Activated naive CD8-positive, alpha-beta T cell treated with anti-CD3 and anti-CD28 coated beads for 36 hours (primary cell): Measurements from ENCODE around the gene FCHSD1. TPM values are rescaled to one million over a fixed set of nuclear protein-coding genes. Genes with fewer than 3 reads are reported as not detected.
"Not testable (repeated sequence)": the region's sequence is repeated elsewhere in the genome, so short reads cannot be mapped to it uniquely, and the experiment has no call there.

ENCODE experiments used
- DNase-seq: peaks from one replicate; pipeline ENCODE4 v3.0.0; 2021
- H3K27ac Mint-ChIP-seq: one replicate; pipeline ENCODE4 v1.8.0; 2022; ENCODE audit warnings: mild to moderate bottlenecking, moderate library complexity, mixed read lengths
- H3K27me3 Mint-ChIP-seq: one replicate; pipeline ENCODE4 v1.8.0; 2022; ENCODE audit warnings: mild to moderate bottlenecking, mixed read lengths
- H3K36me3 Mint-ChIP-seq: one replicate; pipeline ENCODE4 v1.8.0; 2021; ENCODE audit warnings: mild to moderate bottlenecking, mixed read lengths
- H3K4me1 Mint-ChIP-seq: one replicate; pipeline ENCODE4 v1.8.0; 2021; ENCODE audit warnings: mixed read lengths
- H3K4me3 Mint-ChIP-seq: one replicate; pipeline ENCODE4 v1.8.0; 2022; ENCODE audit warnings: mild to moderate bottlenecking, moderate library complexity, mixed read lengths
- H3K9me3 Mint-ChIP-seq: one replicate; pipeline ENCODE4 v1.8.0; 2022; ENCODE audit warnings: mixed read lengths
- total RNA-seq, 2 experiments: library from RNA; stranded (reverse); gene quantifications; one replicate each; pipeline ENCODE4 v1.2.3, GENCODE V29; 2021

FCHSD1 gene
- total RNA-seq, 2 experiments from 2014 or later = 22.4 to 24.8 TPM

DNA sequence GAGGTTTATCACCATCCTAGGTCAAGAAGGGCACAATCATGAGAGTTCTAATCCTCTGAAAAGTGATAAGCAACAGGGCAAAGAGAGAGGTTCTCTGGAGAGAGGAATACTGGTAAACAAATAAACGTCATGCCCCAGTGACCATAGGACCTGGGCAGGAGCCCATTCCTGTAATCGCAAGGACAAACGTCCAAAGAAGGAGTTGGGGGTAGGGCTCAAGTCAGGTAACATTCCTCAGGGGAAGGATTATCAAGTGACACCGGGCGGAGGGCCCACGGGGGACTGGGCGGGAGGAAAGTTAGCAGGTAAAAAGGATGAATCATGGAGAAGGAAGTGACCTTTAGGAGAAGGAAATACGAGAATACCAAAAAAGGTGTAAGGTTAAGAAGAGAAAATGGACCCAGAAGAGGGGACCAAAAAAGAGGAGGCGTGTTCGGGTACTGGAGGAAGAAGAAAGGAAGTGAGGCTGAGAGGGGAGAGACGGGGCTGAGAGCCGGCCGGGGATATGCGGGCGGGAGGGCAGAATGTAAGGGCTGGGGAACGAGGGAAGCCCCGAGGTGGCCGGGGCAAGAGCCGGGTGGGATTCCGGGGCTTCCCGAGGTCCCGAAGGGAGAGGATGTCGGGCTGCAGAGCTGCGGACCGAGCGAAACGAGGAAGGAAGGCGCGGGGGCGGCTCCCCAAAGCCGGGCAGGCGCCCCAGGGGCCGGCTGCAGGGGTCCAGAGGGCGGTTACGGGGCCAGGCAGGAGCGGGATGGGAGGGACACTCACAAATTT lies 33.0 kb downstream of the FCHSD1 start:
- no peaks in the 10 kb centered on the region for H3K27me3 Mint-ChIP-seq
- H3K9me3 Mint-ChIP-seq = peaks cover 2% of the 10 kb centered on the region
- peaks cover 50% of the 10 kb centered on the region for H3K4me1 Mint-ChIP-seq
- peak; percentile 62 for DNase-seq
- peak overlapping the region; percentile 97 for H3K4me3 Mint-ChIP-seq
- H3K27ac Mint-ChIP-seq = peak overlapping the region; percentile 97
- H3K36me3 Mint-ChIP-seq = peaks cover 52% of the 10 kb centered on the region

DNA sequence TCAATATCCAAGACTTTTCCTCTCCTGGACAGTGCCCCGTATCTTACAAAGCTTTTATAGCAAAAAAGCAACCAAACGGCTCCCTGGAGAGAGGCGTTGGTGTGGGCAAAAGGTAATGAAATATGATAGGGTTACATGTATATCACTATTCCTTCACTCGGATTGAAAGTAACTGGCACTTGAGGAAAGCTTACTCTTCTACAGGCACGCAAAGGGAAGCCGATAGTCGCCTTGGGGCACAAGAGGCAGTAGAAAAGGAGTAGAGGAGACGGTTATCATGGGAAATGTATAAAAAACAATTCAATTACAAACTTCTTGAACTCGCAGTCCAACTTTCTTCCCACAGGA lies 33.6 kb downstream of the FCHSD1 start:
- H3K27ac Mint-ChIP-seq = peak overlapping the region; percentile 97
- H3K36me3 Mint-ChIP-seq = peaks cover 51% of the 10 kb centered on the region
- H3K27me3 Mint-ChIP-seq = no peaks in the 10 kb centered on the region
- H3K9me3 Mint-ChIP-seq = peaks cover 2% of the 10 kb centered on the region
- H3K4me1 Mint-ChIP-seq = peaks cover 50% of the 10 kb centered on the region
- H3K4me3 Mint-ChIP-seq = peak overlapping the region; percentile 97
- no peak for DNase-seq

DNA sequence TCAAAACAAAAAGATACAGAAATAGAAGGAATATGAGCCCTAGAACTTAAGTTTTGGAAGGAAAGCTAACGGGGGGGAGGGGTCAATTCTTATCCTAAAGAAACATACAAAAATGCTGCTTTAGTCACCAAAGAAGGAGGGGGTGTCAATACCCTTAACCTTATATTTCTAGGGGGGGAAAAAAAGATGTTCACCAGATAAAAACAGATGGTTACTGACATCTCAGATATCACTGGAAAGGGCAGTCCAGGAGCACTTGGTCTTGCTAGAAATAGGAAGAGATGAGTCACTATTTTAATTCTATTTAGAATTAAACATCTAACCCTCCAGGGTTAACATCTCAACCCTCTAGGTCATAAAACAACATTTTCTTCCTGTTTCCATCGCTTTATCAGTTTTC lies 34.1 kb downstream of the FCHSD1 start:
- H3K4me3 Mint-ChIP-seq = peak overlapping the region; percentile 97
- peaks cover 2% of the 10 kb centered on the region for H3K9me3 Mint-ChIP-seq
- H3K27me3 Mint-ChIP-seq = no peaks in the 10 kb centered on the region
- H3K4me1 Mint-ChIP-seq = peaks cover 54% of the 10 kb centered on the region
- H3K27ac Mint-ChIP-seq = peak overlapping the region; percentile 97
- DNase-seq = no peak
- peaks cover 54% of the 10 kb centered on the region for H3K36me3 Mint-ChIP-seq

DNA sequence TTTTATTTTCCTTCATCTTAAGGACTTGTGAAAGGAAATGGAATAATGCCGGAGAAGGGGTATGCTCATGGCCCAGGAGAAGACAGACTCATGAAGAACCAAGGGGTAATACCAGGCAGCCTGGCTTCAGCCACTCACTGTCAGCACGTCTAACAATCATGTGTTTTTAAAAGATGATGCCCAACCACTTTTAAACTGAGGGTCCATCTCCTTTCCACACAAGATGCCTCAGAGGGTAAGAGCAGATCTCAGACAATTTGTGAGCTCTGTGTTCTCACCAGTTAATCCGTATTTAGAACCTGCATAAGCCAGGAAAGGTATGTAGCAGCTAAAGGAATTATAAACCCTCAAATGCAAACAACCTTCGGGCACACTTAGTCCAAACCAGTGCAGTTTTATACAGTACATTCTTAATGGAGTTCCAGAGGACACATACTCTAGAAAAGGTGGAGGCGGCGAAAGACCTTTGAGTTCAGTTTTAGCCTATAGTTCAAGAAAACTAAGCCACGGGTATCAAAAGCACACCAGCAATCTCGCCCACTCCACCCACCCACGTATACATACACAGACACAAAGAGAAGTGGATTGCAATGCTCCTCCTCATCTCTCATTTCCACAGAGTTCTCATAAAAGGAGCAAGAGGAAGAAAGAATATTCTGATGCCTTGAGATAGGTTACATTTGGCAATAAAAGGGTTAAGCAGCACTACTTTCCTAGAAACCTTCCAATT lies 35.1 kb downstream of the FCHSD1 start:
- peaks cover 52% of the 10 kb centered on the region for H3K36me3 Mint-ChIP-seq
- H3K9me3 Mint-ChIP-seq = peaks cover 2% of the 10 kb centered on the region
- DNase-seq = no peak
- peaks cover 57% of the 10 kb centered on the region for H3K4me1 Mint-ChIP-seq
- peak overlapping the region; percentile 97 for H3K4me3 Mint-ChIP-seq
- peak overlapping the region; percentile 97 for H3K27ac Mint-ChIP-seq
- H3K27me3 Mint-ChIP-seq = no peaks in the 10 kb centered on the region

DNA sequence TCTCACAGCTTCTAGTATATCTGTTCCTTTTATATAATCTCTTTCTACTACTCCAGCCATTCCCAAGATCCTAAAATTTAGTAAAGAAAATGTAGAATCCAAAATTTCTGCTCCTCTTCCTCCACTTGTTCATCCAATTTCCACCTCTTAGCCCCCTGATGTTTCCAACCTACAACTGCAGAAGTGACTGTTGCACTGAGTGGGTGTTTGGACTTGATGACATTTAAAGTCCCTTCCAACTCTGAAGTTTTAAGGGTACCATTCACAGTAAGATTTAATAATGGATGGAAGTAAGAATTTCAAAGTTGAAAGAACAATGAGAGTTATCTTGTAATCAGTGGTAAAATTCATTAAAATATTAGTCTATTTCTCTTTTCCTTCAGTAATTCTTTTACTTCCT lies 37.9 kb downstream of the FCHSD1 start:
- peak overlapping the region; percentile 35 for H3K4me3 Mint-ChIP-seq
- peak overlapping the region; percentile 59 for H3K27ac Mint-ChIP-seq
- no peak for DNase-seq
- H3K4me1 Mint-ChIP-seq = peaks cover 67% of the 10 kb centered on the region
- H3K9me3 Mint-ChIP-seq = peaks cover 3% of the 10 kb centered on the region
- H3K36me3 Mint-ChIP-seq = peaks cover 61% of the 10 kb centered on the region
- no peaks in the 10 kb centered on the region for H3K27me3 Mint-ChIP-seq

DNA sequence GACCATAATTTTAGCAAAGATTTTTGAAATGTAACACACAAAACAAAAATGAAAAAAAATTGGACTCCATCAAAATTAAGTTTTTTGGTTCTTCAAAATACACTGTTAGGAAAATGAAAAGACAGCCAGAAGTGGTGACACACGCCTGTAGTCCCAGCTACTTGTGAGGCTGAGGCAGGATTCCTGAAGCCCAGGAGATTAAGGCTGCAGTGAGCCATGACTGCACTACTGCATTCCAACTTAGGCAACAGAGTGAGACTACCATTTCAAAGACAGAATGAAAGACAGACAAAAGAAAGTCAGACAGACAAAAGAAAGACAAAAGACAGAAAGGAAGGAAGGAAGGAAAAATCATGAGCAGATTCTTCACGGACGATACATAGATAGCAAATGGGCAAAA lies 39.9 kb downstream of the FCHSD1 start:
- peaks cover 75% of the 10 kb centered on the region for H3K4me1 Mint-ChIP-seq
- no peak for DNase-seq
- H3K27ac Mint-ChIP-seq = peak overlapping the region; percentile 28
- no peaks in the 10 kb centered on the region for H3K27me3 Mint-ChIP-seq
- peaks cover 2% of the 10 kb centered on the region for H3K9me3 Mint-ChIP-seq
- no peak overlapping the region for H3K4me3 Mint-ChIP-seq
- peaks cover 47% of the 10 kb centered on the region for H3K36me3 Mint-ChIP-seq

DNA sequence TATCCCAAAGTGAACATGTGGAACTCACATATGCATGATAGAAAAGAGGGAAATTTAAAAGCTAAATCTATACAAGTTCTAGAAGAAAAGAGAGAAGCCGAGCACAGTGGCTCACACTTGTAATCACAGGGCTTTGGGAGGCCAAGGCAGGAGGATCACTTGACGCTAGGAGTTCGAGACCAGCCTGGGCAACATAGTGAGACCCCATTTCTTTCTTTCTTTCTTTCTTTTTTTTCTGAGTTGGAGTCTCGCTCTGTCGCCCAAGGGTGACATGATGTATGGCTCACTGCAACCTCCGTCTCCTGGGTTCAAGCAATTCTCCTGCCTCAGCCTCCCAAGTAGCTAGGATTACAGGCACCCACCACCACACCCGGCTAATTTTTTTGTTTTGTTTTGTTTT lies 41.3 kb downstream of the FCHSD1 start:
- H3K27me3 Mint-ChIP-seq, H3K4me3 Mint-ChIP-seq, H3K9me3 Mint-ChIP-seq, DNase-seq: not testable (repeated sequence)
- peaks cover 42% of the 10 kb centered on the region for H3K36me3 Mint-ChIP-seq
- H3K27ac Mint-ChIP-seq = peak overlapping the region; percentile 54
- H3K4me1 Mint-ChIP-seq = peaks cover 77% of the 10 kb centered on the region

DNA sequence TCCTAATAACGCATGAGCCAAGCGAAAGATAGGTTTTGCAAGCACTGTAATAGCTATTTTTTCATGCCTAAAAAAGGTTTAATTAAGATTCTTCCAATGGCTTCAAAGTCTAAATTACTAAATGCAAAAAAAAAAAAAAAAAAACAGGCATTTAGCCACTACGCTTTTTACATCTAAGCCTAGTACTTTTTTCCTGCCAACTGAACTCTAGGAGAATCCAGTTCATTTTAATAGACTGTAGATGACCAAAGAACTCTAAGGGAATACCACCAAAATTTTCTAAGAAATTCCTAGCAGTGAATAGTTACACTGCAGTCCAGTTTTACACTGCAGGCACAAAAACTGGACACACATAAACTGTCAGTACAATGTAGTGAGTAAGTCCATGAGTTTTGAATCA lies 42.2 kb downstream of the FCHSD1 start:
- DNase-seq = no peak
- Mint-ChIP-seq H3K4me3 (no peak overlapping the region), H3K9me3 (peaks cover 2% of the 10 kb centered on the region), H3K4me1 (peaks cover 80% of the 10 kb centered on the region), H3K27ac (peak overlapping the region; percentile 20), H3K27me3 (no peaks in the 10 kb centered on the region), H3K36me3 (peaks cover 45% of the 10 kb centered on the region)

DNA sequence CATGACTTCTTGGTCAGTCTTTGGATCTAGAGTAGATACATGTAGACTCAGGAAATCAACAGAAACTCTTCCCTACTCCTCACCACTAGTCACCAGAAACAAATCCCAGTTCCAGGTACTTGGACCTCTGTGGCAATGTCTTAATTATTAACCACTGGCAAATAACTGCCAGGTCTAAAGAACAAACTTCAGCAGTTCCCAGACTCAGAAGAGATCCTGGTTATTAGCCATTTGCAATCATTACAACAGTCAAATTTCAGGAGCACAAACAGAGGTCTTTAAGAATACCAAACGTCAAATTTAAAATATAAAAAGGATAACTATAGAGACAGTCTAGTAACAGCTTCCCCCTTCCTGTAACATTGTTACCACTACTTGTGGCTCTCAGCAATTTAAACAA lies 42.7 kb downstream of the FCHSD1 start:
- Mint-ChIP-seq H3K9me3 (peaks cover 2% of the 10 kb centered on the region), H3K4me1 (peaks cover 82% of the 10 kb centered on the region)
- DNase-seq = no peak

DNA sequence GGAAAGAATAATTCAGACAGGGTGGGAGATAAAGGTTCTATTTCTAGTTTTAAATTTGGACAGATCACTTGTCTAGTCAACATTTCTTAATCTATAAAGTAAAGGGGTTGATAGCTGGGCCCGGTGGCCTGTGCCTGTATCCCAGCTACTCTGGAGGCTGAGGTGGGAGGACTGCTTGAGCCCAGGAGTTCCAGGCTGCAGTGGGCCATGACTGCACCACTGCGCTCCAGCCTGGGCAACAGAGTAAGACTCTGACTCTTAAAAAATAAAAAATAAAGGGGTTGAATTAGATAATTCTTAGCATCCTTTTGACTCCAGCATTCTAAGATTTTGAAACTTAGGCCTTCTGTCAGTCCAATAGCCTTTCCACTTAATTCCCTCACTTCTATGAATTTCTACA lies 43.2 kb downstream of the FCHSD1 start:
- H3K4me3 Mint-ChIP-seq = no peak overlapping the region
- peaks cover 41% of the 10 kb centered on the region for H3K36me3 Mint-ChIP-seq
- no peaks in the 10 kb centered on the region for H3K27me3 Mint-ChIP-seq
- DNase-seq = no peak
- H3K27ac Mint-ChIP-seq = peak overlapping the region; percentile 92
- H3K9me3 Mint-ChIP-seq = peaks cover 2% of the 10 kb centered on the region
- peaks cover 81% of the 10 kb centered on the region for H3K4me1 Mint-ChIP-seq

More for the DNA sequence above, 42.7 kb downstream of the FCHSD1 start:
- peaks cover 45% of the 10 kb centered on the region for H3K36me3 Mint-ChIP-seq
- H3K27me3 Mint-ChIP-seq = no peaks in the 10 kb centered on the region
- no peak overlapping the region for H3K4me3 Mint-ChIP-seq
- peak overlapping the region; percentile 83 for H3K27ac Mint-ChIP-seq

DNA sequence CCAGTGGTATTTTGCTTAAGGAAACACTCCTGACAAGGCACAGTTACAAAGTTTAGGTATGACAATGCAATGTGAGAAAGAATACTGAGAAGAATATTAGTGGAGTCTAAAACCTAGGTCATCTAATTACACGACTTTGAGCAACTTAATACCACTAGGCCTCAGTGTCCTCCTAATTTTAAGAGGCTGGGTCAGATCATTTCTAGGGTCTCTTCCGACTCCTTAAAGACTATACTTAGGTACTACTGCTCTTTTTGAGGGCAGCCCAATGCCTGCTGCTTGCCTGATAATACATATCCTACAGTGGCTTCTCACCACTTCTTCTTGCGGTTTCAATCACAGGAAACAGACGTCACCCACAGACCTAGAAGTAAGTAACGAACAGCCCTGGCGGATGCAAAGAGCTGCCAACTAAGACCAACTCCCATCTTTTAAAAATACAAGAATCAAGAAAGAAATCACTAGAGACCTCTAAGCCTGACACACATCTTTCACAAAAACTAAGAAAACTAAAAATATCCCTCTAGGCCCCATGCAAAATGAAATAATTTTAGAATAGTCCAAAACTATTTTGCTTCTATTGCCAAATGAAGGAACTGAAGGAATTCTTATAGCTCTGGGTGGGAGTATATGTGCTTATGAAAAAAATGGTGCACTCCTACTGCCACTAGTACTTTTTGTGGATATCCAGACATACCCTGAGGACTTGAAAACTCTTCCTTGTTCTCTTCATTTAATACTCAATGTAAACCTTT lies 45.5 kb downstream of the FCHSD1 start:
- Mint-ChIP-seq H3K27ac (peak overlapping the region; percentile 92), H3K4me1 (peaks cover 83% of the 10 kb centered on the region), H3K9me3 (peaks cover 2% of the 10 kb centered on the region), H3K36me3 (peaks cover 33% of the 10 kb centered on the region), H3K27me3 (no peaks in the 10 kb centered on the region), H3K4me3 (peak overlapping the region; percentile 69)
- peak; percentile 66 for DNase-seq

DNA sequence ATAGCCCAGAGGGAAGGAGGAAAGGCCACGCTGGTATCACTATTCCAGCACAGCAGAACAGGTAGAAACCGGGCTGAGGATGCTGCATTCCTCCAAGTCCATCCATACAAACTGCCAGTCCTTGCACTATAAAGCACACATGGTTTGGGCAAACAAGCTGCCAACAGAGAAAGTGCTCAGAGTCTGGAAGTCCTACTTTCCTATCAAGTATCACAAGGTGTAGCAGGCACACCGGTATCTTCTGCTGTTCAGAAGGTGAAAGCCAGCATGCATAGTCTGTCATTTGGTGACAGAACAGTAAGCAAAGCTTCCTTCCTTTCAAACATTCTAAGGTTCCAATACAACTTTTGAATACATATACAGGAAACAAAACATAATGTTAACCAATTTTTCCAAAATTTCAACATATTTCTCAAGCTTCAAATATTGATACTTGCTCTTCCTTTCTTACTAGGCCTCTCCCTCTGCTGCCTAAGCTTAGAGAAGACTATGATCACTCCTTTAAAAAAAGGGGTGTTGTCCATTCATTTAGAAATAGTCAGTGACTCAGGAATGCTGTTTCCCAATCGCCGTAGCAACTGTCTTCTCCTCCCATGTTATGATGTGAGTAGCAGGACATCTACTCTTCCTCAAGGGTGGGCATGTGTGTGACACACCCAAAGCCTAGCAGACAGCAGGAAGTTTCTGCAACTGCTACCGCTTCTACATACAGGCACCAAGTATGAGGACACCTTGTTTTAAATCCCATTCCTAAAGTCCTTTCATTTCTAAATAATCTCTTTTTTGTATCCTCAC lies 47.1 kb downstream of the FCHSD1 start:
- H3K4me1 Mint-ChIP-seq = peaks cover 88% of the 10 kb centered on the region
- peak overlapping the region; percentile 55 for H3K4me3 Mint-ChIP-seq
- DNase-seq = no peak
- H3K36me3 Mint-ChIP-seq = peaks cover 28% of the 10 kb centered on the region
- H3K27me3 Mint-ChIP-seq = no peaks in the 10 kb centered on the region
- peak overlapping the region; percentile 82 for H3K27ac Mint-ChIP-seq
- no peaks in the 10 kb centered on the region for H3K9me3 Mint-ChIP-seq

DNA sequence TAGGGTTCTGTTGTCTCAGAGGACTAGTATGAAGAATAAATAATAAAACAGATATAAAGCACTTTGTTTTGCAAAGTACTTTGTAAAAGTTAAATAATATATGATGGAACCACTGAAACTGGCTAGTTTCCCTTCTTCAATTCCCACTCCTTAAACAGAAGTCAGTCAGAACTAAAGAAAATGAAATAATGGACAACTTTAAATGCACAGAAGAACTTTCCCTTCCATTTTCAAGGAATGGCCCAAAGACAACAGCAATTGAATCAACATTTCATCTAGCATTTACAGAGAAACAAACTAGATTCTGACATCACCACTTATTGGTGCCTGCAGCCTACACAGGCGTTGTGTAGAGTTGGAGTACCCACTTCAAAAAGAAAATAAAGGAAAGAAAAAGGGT lies 48.6 kb downstream of the FCHSD1 start:
- Mint-ChIP-seq H3K27ac (peak overlapping the region; percentile 78), H3K9me3 (no peaks in the 10 kb centered on the region), H3K27me3 (no peaks in the 10 kb centered on the region), H3K4me1 (peaks cover 87% of the 10 kb centered on the region), H3K36me3 (peaks cover 28% of the 10 kb centered on the region), H3K4me3 (no peak overlapping the region)
- DNase-seq = no peak
